KMS-11 (cell line): ENCODE results near the gene RETREG1.

Source experiments
- H2AFZ ChIP-seq: fragments of 200-600 bp; sonication (generic); 2 replicates; pipeline ENCODE4 v1.6.1; 2016; ENCODE audit warnings: antibody characterized with exemption, mixed run types, low read depth
- H3K27ac ChIP-seq: fragments of 200-600 bp; sonication (generic); 2 replicates; pipeline ENCODE4 v1.6.1; 2016; ENCODE audit warnings: mild to moderate bottlenecking, mixed run types
- H3K27me3 ChIP-seq: fragments of 200-600 bp; sonication (generic); 2 replicates; pipeline ENCODE4 v1.6.1; 2017; ENCODE audit warnings: mild to moderate bottlenecking, low read depth, mixed run types, moderate library complexity; ENCODE audit not compliant: insufficient read depth
- H3K36me3 ChIP-seq: fragments of 200-600 bp; sonication (generic); 2 replicates; pipeline ENCODE4 v1.6.1; 2017; ENCODE audit warnings: mild to moderate bottlenecking, mixed run types; ENCODE audit not compliant: insufficient read depth
- H3K4me1 ChIP-seq: fragments of 200-600 bp; sonication (generic); 2 replicates; pipeline ENCODE4 v1.6.1; 2016; ENCODE audit warnings: mild to moderate bottlenecking, low read depth, mixed run types; ENCODE audit not compliant: poor library complexity, severe bottlenecking
- H3K4me2 ChIP-seq: fragments of 200-600 bp; sonication (generic); 2 replicates; pipeline ENCODE4 v1.7.0; 2016; ENCODE audit warnings: mild to moderate bottlenecking, mixed run types
- H3K4me3 ChIP-seq: fragments of 200-600 bp; sonication (generic); IDR thresholded peaks from 2 replicates; pipeline ENCODE4 v1.6.1; 2017; ENCODE audit warnings: low read depth, low read length, mixed read lengths; ENCODE audit not compliant: insufficient read depth
- H3K79me2 ChIP-seq: fragments of 200-600 bp; sonication (generic); 2 replicates; pipeline ENCODE4 v1.6.1; 2016; ENCODE audit warnings: low read depth, mixed run types; ENCODE audit not compliant: insufficient read depth
- H3K9ac ChIP-seq: fragments of 200-600 bp; sonication (generic); 2 replicates; pipeline ENCODE4 v1.6.1; 2016; ENCODE audit warnings: mild to moderate bottlenecking, mixed run types
- H4K20me1 ChIP-seq: fragments of 200-600 bp; sonication (generic); 2 replicates; pipeline ENCODE4 v1.6.1; 2016; ENCODE audit warnings: mild to moderate bottlenecking, mixed run types; ENCODE audit not compliant: insufficient read depth
- TF ChIP-seq, protein P1 (sequence below): fragments of 200-600 bp; sonication (generic); conservative IDR thresholded peaks from 2 replicates; pipeline ENCODE4 v1.6.1; 2017; ENCODE audit warnings: low read depth, mild to moderate bottlenecking, antibody characterized with exemption, low read length, moderate library complexity, mixed read lengths

The RETREG1 gene

DNA sequence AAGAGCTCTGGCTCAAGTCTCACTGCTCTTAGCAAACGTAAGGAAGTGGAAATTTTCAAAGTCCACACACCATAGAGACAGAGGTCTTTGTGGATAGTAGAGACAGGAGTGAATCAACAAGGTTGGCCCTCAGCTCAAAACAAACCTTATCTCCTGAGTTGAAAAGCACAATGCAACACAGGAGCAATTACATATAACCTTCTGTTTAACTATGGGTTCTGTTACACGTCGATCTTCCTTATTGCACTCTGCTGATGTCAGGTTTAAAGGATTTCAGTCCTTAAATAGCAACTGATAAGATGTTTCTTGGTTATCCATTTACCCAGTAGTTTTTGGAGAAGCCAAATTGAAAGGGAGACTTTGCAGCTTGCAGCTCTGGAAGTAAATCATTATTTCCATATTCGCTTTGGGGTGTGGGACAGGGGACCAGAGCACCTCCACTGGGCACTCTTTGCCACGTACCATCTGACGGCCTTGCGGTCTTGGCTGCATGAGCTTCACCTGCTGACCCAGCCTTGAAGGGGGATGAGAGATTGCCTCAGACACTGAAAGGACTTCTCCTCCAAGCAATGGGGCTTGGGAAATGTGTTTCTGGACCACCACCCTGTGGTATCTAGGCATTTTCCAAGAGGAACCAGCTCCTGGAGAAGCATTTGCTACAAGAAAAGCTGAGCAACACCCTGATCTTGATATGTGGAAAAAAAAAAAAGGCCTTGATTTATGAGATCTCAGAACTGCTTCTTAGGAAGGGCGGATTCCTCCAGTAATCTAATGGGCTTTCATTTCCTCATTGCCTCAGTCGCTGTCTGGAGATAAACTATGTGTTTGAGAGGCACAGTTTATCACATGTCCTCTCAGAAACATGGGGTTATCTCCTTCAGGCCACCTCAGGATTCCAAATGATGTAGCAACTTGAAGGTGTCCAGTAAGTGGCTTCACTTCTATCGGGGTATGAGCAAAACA lies 95.0 kb downstream of the RETREG1 start:
- Histone ChIP-seq H3K4me3 (no peak overlapping the region), H3K4me2 (no peak overlapping the region), H3K27ac (no peak overlapping the region), H3K4me1 (no peaks in the 10 kb centered on the region), H2AFZ (no peak overlapping the region), H3K79me2 (no peaks in the 10 kb centered on the region), H3K9ac (no peak overlapping the region), H3K27me3 (no peaks in the 10 kb centered on the region), H4K20me1 (no peaks in the 10 kb centered on the region), H3K36me3 (no peaks in the 10 kb centered on the region)
- TF ChIP-seq, protein P1, sequence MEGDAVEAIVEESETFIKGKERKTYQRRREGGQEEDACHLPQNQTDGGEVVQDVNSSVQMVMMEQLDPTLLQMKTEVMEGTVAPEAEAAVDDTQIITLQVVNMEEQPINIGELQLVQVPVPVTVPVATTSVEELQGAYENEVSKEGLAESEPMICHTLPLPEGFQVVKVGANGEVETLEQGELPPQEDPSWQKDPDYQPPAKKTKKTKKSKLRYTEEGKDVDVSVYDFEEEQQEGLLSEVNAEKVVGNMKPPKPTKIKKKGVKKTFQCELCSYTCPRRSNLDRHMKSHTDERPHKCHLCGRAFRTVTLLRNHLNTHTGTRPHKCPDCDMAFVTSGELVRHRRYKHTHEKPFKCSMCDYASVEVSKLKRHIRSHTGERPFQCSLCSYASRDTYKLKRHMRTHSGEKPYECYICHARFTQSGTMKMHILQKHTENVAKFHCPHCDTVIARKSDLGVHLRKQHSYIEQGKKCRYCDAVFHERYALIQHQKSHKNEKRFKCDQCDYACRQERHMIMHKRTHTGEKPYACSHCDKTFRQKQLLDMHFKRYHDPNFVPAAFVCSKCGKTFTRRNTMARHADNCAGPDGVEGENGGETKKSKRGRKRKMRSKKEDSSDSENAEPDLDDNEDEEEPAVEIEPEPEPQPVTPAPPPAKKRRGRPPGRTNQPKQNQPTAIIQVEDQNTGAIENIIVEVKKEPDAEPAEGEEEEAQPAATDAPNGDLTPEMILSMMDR, result no peak

DNA sequence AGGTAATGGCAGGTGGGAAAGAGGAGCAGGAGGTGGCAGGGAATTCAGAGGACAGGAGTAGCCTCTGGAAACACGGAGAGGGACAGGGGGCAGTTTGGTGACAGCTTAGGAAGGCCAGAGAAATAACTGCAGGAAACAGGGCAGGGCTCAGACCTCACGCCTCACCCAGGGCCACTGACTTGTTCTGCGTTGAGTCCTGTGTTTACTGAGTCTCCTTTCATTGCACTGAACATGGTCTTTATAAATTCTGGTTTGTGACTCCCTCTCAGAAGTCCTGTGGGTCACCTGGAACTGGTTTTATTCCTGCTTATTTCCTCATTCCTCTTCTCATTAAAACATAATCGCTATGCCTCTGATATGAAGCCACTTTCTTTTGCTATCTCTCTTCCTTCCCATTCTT lies 96.0 kb downstream of the RETREG1 start:
- no peak overlapping the region for H3K4me2 ChIP-seq
- H3K4me3 ChIP-seq, result no peak overlapping the region
- H2AFZ ChIP-seq, result no peak overlapping the region
- no peak overlapping the region for H3K27ac ChIP-seq
- TF ChIP-seq, protein P1, result no peak
- H3K4me1 ChIP-seq, result no peaks in the 10 kb centered on the region
- no peak overlapping the region for H3K9ac ChIP-seq
- no peaks in the 10 kb centered on the region for H3K79me2 ChIP-seq
- H4K20me1 ChIP-seq, result no peaks in the 10 kb centered on the region
- H3K27me3 ChIP-seq, result no peaks in the 10 kb centered on the region
- H3K36me3 ChIP-seq, result no peaks in the 10 kb centered on the region

DNA sequence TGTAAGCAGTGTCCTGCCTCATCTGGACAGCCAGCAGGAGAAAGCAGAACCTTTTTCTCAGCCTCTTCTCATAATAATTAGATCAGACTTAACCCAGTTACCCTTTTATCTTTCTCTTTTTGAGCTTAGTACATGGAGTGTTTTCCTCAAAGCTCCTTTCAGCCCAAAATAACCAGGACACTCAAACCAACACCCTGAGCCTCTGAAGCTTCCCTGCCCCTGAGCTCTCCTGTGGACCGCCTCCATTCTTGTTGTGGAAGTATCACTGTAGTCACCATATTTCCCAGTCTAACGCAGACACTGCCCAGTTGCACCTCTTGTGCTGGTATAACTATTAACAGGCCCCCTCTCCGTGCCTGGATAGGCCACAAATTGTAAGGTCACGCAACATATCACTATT lies 97.4 kb downstream of the RETREG1 start:
- TF ChIP-seq, protein P1, result no peak
- Histone ChIP-seq H3K4me3 (no peak overlapping the region), H3K9ac (no peak overlapping the region), H4K20me1 (no peaks in the 10 kb centered on the region), H2AFZ (no peak overlapping the region), H3K4me2 (no peak overlapping the region), H3K27ac (no peak overlapping the region), H3K4me1 (no peaks in the 10 kb centered on the region), H3K79me2 (no peaks in the 10 kb centered on the region), H3K27me3 (no peaks in the 10 kb centered on the region), H3K36me3 (no peaks in the 10 kb centered on the region)

DNA sequence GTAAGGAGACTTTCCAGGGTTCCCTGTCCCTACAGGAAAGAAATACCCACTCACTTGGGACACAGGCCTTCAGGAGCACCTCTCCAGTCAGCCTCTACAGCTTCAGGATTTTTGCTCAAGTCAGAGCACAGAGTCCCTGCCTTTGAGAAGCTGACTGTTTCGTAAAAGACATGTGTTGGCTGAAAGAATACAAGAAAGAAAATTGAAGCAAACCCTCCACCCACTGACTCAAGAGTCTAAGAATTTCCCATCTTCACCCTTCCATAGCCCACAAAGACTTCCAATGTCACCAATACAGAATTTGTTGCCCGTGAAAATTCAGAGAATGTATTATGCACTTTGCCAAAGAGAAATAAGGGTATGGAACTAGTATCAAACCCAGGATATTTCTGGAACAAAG lies 98.2 kb downstream of the RETREG1 start:
- Histone ChIP-seq H4K20me1 (no peaks in the 10 kb centered on the region), H2AFZ (no peak overlapping the region), H3K27me3 (no peaks in the 10 kb centered on the region), H3K79me2 (no peaks in the 10 kb centered on the region), H3K9ac (no peak overlapping the region), H3K27ac (no peak overlapping the region), H3K36me3 (no peaks in the 10 kb centered on the region), H3K4me2 (no peak overlapping the region), H3K4me1 (no peaks in the 10 kb centered on the region), H3K4me3 (no peak overlapping the region)
- TF ChIP-seq, protein P1, result no peak
